ENCODE results near the gene ST8SIA4.

ST8SIA4 gene

DNA sequence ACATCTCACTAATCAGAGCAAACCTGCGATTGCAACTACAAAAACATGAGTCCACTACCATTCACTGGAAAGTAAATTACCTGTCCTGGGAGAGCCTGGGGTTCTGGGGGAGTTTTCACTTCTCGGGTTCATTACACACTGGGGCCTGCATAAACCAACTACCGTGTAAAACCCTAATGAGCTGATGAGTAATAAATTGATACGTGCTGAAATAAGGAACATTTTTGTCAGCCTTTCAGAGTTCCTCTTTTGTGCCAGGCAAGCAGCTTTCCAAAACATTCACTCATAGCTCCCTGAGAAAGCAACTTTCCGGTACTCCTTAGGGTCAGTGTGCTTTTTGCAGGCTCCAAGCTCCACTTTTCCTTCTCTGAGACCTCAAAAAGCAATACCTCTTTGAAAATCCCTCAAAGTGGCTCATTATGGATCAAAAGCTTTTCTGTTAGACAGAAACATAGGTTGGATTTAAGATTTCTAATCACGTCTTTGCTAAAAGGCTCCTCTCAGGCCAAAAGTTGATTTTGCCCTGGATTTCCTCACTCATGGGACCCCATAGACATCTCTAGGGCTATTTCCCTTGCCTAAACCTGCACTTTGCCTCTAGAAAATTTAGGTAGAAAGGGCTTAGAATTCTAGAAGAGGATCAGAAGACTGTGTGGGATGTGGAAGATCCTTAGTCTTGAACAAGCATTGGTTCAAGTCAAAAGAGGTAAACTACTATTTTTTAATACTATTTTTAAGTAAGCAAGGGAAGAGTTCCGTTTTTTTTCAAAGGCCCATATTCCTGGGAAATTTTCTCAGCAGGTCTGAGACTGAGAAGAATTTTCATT, 74.8 kb downstream of the ST8SIA4 start:
- H3K4me3 Mint-ChIP-seq = peak overlapping the region; percentile 64
- H3K27ac Mint-ChIP-seq = peak overlapping the region; percentile 94
- peaks cover 36% of the 10 kb centered on the region for H3K4me1 Mint-ChIP-seq
- H3K9me3 Mint-ChIP-seq = no peaks in the 10 kb centered on the region
- H3K27me3 Mint-ChIP-seq = no peaks in the 10 kb centered on the region
- H3K36me3 Mint-ChIP-seq = peaks cover 5% of the 10 kb centered on the region
- DNase-seq (ENCODE audit: low spot score in 2 of 2) = peak; percentile 8 to 10
- ATAC-seq (ENCODE audit: low read depth) = peak; percentile 87

DNA sequence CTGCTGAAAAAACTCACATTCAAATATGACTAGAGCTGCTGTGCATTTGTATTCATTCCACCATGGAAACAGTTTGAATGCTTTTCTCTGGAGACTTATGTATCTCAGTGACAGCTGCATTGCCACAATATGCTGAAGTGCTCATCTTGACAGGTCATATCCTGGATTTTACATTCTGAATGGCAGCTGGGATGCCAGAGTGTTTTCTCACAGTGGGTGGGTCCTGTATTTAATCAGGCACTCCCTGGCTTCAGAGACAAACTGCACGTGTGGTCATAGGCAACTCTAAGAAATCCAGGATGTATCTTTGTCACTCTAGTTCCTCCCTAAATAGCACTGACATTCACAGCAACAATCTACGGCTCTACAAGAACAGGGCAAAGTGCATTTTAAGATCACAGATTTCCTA, 75.6 kb downstream of the ST8SIA4 start:
- Mint-ChIP-seq H3K36me3 (peaks cover 3% of the 10 kb centered on the region), H3K4me3 (peak overlapping the region; percentile 64)
- peak; percentile 15 for ATAC-seq (ENCODE audit: low read depth)

DNA sequence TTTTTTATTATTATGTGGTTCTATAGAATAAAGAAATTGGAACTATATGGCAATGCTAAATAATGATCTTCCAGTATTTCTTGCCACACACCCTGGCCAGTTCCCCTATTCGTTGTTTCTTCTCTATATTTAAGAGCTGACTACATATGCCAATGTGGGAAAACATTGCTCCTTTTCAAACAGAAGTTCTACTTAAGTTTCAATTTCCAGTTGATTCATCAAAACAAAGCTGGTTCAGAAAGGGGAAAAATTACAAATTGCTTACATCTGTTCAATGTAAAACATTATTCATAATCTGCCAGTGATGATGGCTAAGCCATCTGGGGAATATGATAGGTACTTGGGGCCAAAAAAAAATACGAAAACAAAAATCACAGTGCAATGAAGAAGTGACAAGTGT, 76.9 kb downstream of the ST8SIA4 start:
- no peaks in the 10 kb centered on the region for H3K9me3 Mint-ChIP-seq
- DNase-seq (ENCODE audit: low spot score in 2 of 2) (no peak), ATAC-seq (ENCODE audit: low read depth) (no peak)
- H3K4me1 Mint-ChIP-seq = peaks cover 28% of the 10 kb centered on the region
- H3K27ac Mint-ChIP-seq = peak overlapping the region; percentile 50
- H3K36me3 Mint-ChIP-seq = peaks cover 1% of the 10 kb centered on the region
- H3K4me3 Mint-ChIP-seq = no peak overlapping the region
- no peaks in the 10 kb centered on the region for H3K27me3 Mint-ChIP-seq

More for the DNA sequence above, 75.6 kb downstream of the ST8SIA4 start:
- peak overlapping the region; percentile 94 for H3K27ac Mint-ChIP-seq
- no peaks in the 10 kb centered on the region for H3K27me3 Mint-ChIP-seq
- no peaks in the 10 kb centered on the region for H3K9me3 Mint-ChIP-seq
- no peak for DNase-seq (ENCODE audit: low spot score in 2 of 2)
- peaks cover 33% of the 10 kb centered on the region for H3K4me1 Mint-ChIP-seq

DNA sequence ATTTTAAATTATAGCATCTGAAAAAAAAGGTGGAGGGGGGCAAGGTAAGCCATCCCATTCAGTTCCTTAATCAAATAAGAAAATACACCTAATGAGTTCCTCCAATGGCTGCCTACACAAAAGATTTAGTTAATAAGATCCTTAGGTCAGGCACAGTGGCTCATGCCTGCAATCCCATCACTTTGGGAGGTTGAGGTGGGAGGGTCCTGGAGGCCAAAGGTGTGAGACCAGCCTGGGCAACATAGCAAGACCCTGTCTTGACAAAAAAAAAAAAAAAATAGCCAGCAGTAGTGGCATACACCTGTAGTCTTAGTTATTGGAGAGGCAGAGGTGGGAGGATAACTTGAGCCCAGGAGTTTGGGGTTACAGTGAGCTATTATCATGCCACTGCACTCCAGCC, 78.4 kb downstream of the ST8SIA4 start:
- no peaks in the 10 kb centered on the region for H3K9me3 Mint-ChIP-seq
- peaks cover 37% of the 10 kb centered on the region for H3K4me1 Mint-ChIP-seq
- no peak overlapping the region for H3K27ac Mint-ChIP-seq
- no peak overlapping the region for H3K4me3 Mint-ChIP-seq
- peaks cover 4% of the 10 kb centered on the region for H3K36me3 Mint-ChIP-seq
- ATAC-seq (ENCODE audit: low read depth) (no peak), DNase-seq (ENCODE audit: low spot score in 2 of 2) (no peak)
- H3K27me3 Mint-ChIP-seq = no peaks in the 10 kb centered on the region

DNA sequence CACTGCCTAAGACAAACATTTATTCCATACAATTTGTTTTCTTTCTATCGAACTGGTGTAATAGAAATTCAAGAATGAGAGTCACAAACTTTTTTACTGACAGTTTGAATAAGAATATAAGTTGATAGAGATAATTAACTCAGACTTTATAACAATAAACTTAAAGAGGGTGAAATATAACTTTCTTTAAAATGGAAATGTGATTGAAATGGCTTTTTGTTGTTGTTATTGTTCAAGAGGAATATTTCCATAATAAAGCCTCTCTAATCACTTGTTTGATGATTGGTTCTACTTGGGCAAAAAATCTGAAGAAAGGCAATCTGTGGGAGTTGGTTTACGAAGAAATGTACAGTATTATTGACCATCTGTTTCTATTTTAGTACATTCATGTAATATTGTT, 79.3 kb downstream of the ST8SIA4 start:
- Mint-ChIP-seq H3K4me1 (peaks cover 33% of the 10 kb centered on the region), H3K4me3 (no peak overlapping the region), H3K27ac (no peak overlapping the region), H3K27me3 (no peaks in the 10 kb centered on the region), H3K36me3 (peaks cover 4% of the 10 kb centered on the region), H3K9me3 (no peaks in the 10 kb centered on the region)
- ATAC-seq (ENCODE audit: low read depth) (no peak), DNase-seq (ENCODE audit: low spot score in 2 of 2) (no peak)

DNA sequence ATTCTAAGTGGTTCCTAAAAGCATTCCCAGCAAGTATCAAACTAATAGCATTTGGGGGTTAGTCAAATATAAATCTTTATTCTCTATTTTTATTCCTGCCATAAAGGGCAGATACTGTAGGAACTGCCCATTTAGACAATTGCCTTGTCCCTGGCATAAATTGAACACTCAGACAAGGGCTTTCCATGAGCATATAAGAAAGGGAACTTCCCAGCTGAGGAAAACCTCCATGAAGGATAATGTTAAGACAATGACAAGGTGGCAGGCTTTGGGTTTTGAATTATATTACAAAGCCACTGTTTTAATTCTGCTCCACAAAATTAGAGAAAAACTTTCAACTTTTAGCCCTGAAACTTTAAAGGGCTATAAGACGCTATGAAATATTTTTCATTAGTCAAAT, 81.3 kb downstream of the ST8SIA4 start:
- Mint-ChIP-seq H3K4me1 (peaks cover 23% of the 10 kb centered on the region), H3K27ac (peak overlapping the region; percentile 45), H3K27me3 (no peaks in the 10 kb centered on the region), H3K9me3 (no peaks in the 10 kb centered on the region), H3K4me3 (no peak overlapping the region), H3K36me3 (peaks cover 10% of the 10 kb centered on the region)
- no peak for DNase-seq (ENCODE audit: low spot score in 2 of 2)
- ATAC-seq (ENCODE audit: low read depth) = no peak

DNA sequence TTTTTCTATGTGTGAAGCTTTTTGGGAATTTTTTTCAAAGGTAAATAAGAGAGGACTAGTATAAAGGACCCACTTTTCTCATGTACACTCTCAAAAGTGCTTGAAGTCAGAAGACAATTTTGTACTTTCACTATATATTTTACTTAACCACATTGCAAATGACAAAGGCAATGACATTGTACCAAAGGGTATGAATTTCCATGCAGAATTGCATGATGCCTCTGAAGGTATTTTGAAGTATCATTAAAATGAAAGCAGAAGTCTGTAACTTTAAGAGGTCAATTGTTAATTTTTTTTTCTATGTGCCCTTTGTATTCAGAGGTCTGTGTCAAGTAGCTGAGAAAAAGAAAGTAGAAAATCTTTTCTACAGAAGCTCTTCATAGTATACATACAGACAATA, 84.7 kb downstream of the ST8SIA4 start:
- Mint-ChIP-seq H3K9me3 (no peaks in the 10 kb centered on the region), H3K27me3 (no peaks in the 10 kb centered on the region), H3K4me3 (no peak overlapping the region), H3K27ac (peak overlapping the region; percentile 28), H3K36me3 (peaks cover 10% of the 10 kb centered on the region), H3K4me1 (peaks cover 27% of the 10 kb centered on the region)
- DNase-seq (ENCODE audit: low spot score in 2 of 2) (no peak), ATAC-seq (ENCODE audit: low read depth) (no peak)

DNA sequence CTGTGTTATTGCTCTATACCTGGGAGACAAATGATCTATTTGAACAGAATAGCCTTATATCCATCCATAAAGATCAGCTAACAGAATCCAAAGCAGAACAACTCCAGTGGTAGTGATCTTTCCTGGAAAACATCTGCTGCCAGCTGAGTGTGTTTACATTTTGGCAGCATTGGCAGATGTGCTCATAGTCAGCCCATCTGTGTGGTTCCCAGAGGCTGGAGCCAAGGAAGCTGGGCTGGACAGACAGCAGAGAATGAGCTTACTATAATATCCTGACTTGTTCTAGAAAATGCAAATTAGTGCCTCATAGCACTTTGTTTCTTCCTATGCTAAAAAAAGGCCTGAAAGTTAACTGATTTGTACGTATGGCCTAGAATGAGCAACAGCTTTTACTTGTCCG, 99.7 kb downstream of the ST8SIA4 start:
- peaks cover 17% of the 10 kb centered on the region for H3K4me1 Mint-ChIP-seq
- no peak for ATAC-seq (ENCODE audit: low read depth)
- no peak overlapping the region for H3K27ac Mint-ChIP-seq
- no peak for DNase-seq (ENCODE audit: low spot score in 2 of 2)
- no peak overlapping the region for H3K4me3 Mint-ChIP-seq
- peaks cover 2% of the 10 kb centered on the region for H3K9me3 Mint-ChIP-seq
- H3K27me3 Mint-ChIP-seq = no peaks in the 10 kb centered on the region
- peaks cover 3% of the 10 kb centered on the region for H3K36me3 Mint-ChIP-seq

DNA sequence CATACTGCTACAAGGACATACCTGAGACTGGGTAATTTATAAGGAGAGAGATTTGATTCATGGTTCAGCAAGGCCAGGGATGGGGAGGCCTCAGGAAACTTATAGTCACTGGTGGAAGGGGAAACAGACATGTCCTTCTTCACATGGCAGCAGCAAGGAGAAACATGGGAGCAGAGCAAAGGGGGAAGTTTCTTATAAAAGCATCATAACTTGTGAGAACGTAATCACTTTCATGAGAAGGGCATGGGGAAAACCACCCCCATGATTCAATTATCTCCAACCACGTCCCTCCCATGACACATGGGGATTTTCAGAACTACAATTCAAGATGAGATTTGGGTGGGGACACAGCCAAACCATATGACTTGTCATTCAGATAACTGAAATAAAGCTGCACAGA, 100.9 kb downstream of the ST8SIA4 start:
- Mint-ChIP-seq H3K36me3 (peaks cover 3% of the 10 kb centered on the region), H3K4me3 (no peak overlapping the region), H3K9me3 (peaks cover 2% of the 10 kb centered on the region), H3K27me3 (no peaks in the 10 kb centered on the region), H3K27ac (peak overlapping the region; percentile 1), H3K4me1 (peaks cover 17% of the 10 kb centered on the region)
- DNase-seq (ENCODE audit: low spot score in 2 of 2) (no peak), ATAC-seq (ENCODE audit: low read depth) (no peak)

DNA sequence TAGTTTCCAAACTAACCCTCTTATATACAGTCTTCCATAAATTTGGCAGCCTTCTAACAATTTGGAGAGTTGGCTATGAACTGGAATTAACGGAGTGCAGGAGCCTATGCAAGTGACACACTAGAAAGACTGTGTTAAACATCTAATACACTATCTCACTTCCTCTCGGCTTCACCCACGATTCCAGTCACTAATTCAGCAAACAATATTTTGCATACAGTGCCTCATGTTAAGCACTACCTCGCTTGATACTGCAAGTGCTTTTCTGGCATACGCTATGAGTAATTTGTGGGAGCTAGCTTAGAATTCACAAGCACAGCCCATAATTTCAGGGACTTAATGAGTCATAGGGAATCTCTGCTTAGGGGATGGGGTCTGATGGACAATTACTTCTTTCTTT, 102.5 kb downstream of the ST8SIA4 start:
- peak overlapping the region; percentile 11 for H3K4me3 Mint-ChIP-seq
- H3K27ac Mint-ChIP-seq = no peak overlapping the region
- DNase-seq (ENCODE audit: low spot score in 2 of 2) (peak in 1 of 2 donors; percentile 16), ATAC-seq (ENCODE audit: low read depth) (peak; percentile 97)
- peaks cover 2% of the 10 kb centered on the region for H3K9me3 Mint-ChIP-seq
- peaks cover 17% of the 10 kb centered on the region for H3K4me1 Mint-ChIP-seq
- H3K36me3 Mint-ChIP-seq = peaks cover 3% of the 10 kb centered on the region
- H3K27me3 Mint-ChIP-seq = no peaks in the 10 kb centered on the region

DNA sequence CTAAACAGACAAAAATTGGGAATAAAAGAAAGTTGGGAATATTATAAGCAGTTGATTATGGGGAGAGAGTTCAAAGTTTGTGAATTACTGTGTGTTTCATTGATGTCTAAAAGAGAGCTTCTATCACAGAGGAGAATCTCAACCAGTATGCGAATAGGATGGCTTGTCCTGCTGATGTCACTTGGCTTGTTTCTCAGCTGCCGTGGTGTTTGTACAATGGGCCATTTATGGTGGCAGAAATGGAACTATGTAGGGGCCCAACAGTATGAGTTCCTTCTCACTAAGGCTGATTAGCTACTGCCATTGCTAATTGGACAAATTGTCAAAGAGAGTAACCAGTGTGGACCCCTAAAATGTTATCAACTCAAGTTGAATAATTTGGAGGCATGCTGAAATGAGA, 103.9 kb downstream of the ST8SIA4 start:
- Mint-ChIP-seq H3K36me3 (peaks cover 4% of the 10 kb centered on the region), H3K27me3 (no peaks in the 10 kb centered on the region), H3K9me3 (peaks cover 6% of the 10 kb centered on the region), H3K4me3 (no peak overlapping the region), H3K4me1 (peaks cover 17% of the 10 kb centered on the region), H3K27ac (no peak overlapping the region)
- DNase-seq (ENCODE audit: low spot score in 2 of 2) (no peak), ATAC-seq (ENCODE audit: low read depth) (no peak)

DNA sequence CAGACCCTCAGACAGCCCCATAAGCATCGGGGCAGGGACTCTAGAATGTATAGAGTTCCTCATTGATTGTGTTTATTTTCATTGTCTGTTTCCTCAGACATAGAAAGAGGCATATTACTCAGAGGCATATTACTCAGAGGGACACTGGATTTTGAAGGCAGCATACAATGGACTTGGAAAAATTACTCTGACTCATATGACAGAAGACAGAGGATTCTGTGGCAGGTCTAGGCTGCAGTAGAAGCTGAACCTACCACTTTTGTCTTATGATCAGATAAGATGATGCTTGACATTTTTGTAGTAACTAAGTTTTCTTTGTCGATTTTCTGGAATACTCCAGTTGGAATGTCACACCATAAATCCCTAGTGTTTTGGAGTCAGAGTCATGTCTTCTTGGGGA, 105.2 kb downstream of the ST8SIA4 start:
- Mint-ChIP-seq H3K36me3 (peaks cover 6% of the 10 kb centered on the region), H3K9me3 (peaks cover 8% of the 10 kb centered on the region), H3K4me1 (peaks cover 12% of the 10 kb centered on the region), H3K27ac (no peak overlapping the region), H3K4me3 (no peak overlapping the region), H3K27me3 (no peaks in the 10 kb centered on the region)
- ATAC-seq (ENCODE audit: low read depth) = no peak
- DNase-seq (ENCODE audit: low spot score in 2 of 2) = no peak

DNA sequence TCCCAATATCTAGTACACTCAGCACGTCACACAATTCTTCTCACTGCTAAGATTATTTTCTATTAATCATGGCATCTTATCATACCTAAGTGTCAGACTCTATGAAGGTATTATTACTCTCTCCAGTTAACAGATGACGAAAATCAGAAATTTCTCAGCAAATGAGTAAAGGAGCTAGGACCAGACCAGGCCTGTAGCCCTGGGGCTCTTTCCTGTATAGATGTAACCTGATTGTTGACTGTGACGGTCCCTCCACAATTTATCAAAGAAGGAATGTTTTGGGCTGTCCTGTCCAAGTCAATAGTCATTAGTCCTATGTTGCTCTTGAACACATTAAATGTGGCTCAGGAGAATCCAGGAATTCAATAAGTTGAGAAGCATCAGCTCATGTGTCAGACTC, 106.2 kb downstream of the ST8SIA4 start:
- no peak overlapping the region for H3K4me3 Mint-ChIP-seq
- H3K27me3 Mint-ChIP-seq = no peaks in the 10 kb centered on the region
- peaks cover 6% of the 10 kb centered on the region for H3K36me3 Mint-ChIP-seq
- ATAC-seq (ENCODE audit: low read depth) = no peak
- H3K27ac Mint-ChIP-seq = no peak overlapping the region
- DNase-seq (ENCODE audit: low spot score in 2 of 2) = no peak
- H3K9me3 Mint-ChIP-seq = peaks cover 9% of the 10 kb centered on the region
- peaks cover 12% of the 10 kb centered on the region for H3K4me1 Mint-ChIP-seq

DNA sequence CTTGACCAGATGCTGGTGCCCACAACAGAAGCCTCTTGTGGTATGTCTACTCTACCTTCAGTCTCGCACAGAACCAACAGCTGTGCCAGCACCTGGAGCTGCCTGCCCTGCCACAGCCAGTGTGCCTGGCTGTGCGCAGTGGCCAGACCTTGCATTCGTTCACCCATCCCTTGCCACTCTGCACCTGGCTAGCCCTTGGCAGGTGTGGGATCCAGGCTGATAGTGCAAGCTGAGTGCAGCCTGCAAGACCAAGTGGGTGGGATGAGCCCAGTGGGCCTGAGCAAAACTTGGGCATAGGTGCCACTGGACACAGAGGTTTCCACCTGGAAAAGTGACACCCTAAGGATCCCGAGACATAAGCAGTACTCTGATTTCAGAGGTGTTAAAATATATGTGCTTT, 108.2 kb downstream of the ST8SIA4 start:
- no peak for DNase-seq (ENCODE audit: low spot score in 2 of 2)
- Mint-ChIP-seq H3K36me3 (peaks cover 6% of the 10 kb centered on the region), H3K27me3 (no peaks in the 10 kb centered on the region), H3K4me1 (peaks cover 2% of the 10 kb centered on the region), H3K27ac (no peak overlapping the region), H3K9me3 (peaks cover 9% of the 10 kb centered on the region), H3K4me3 (no peak overlapping the region)
- no peak for ATAC-seq (ENCODE audit: low read depth)

DNA sequence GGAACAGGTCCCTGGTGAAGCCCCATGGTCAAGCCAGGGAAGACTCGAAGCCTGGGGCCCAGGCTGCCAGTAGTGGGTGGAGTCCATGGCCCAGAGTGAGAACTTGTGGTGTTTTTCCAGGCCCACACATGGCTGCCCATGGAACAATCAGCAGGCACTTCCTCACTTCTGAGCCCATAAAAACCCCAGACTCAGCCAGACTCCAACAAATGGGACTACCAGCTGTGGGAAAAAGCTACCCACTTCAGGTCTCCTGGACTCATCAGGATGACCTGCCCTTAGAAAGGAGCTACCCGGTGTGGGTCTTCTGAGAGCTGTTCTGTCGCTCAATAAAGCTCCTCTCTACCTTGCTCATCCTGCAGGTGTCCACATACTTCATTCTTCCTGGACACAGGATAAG, 108.9 kb downstream of the ST8SIA4 start:
- ATAC-seq (ENCODE audit: low read depth) (no peak), DNase-seq (ENCODE audit: low spot score in 2 of 2) (no peak)
- H3K4me3 Mint-ChIP-seq = no peak overlapping the region
- H3K36me3 Mint-ChIP-seq = peaks cover 6% of the 10 kb centered on the region
- no peak overlapping the region for H3K27ac Mint-ChIP-seq
- H3K27me3 Mint-ChIP-seq = no peaks in the 10 kb centered on the region
- H3K9me3 Mint-ChIP-seq = peaks cover 9% of the 10 kb centered on the region
- peaks cover 2% of the 10 kb centered on the region for H3K4me1 Mint-ChIP-seq
